Hepatocyte (in vitro differentiated cells): ENCODE data around the gene NR2C2. TPM values are rescaled to one million over a fixed set of nuclear protein-coding genes. Genes with fewer than 3 reads are reported as not detected.

Experiments used
- DNase-seq: peaks from one replicate; pipeline ENCODE4 v3.0.0-alpha.2; 2016; ENCODE audit warnings: low spot score
- H2AFZ ChIP-seq: fragments of 200-600 bp; sonication (generic); 2 replicates; pipeline ENCODE4 v1.6.0; 2016; ENCODE audit warnings: antibody characterized with exemption, mild to moderate bottlenecking
- H3K27ac ChIP-seq: fragments of 200-600 bp; sonication (generic); 2 replicates; pipeline ENCODE4 v1.5.1; 2016; ENCODE audit warnings: mild to moderate bottlenecking
- H3K27me3 ChIP-seq: fragments of 200-600 bp; sonication (generic); 2 replicates; pipeline ENCODE4 v1.6.1; 2016
- H3K36me3 ChIP-seq: fragments of 200-600 bp; sonication (generic); replicated peaks from 2 replicates; pipeline ENCODE4 v1.5.1; 2016; ENCODE audit warnings: low read depth; ENCODE audit not compliant: insufficient read depth
- H3K4me1 ChIP-seq: fragments of 200-600 bp; sonication (generic); 2 replicates; pipeline ENCODE4 v1.5.1; 2016; ENCODE audit warnings: mild to moderate bottlenecking, moderate library complexity; ENCODE audit not compliant: insufficient read depth
- H3K4me2 ChIP-seq: fragments of 200-600 bp; sonication (generic); 2 replicates; pipeline ENCODE4 v1.6.0; 2016
- H3K4me3 ChIP-seq: fragments of 200-600 bp; sonication (generic); 2 replicates; pipeline ENCODE4 v1.5.1; 2016; ENCODE audit warnings: mild to moderate bottlenecking
- H3K79me2 ChIP-seq: fragments of 200-600 bp; sonication (generic); 2 replicates; pipeline ENCODE4 v1.6.0; 2017; ENCODE audit warnings: mild to moderate bottlenecking
- H3K9me2 ChIP-seq: fragments of 200-600 bp; sonication (generic); replicated peaks from 2 replicates; pipeline ENCODE4 v1.6.0; 2017; ENCODE audit warnings: mild to moderate bottlenecking; ENCODE audit not compliant: insufficient read depth
- H3K9me3 ChIP-seq: fragments of 200-600 bp; sonication (generic); 2 replicates; pipeline ENCODE4 v1.5.1; 2016; ENCODE audit warnings: low read depth, mild to moderate bottlenecking
- H4K20me1 ChIP-seq: fragments of 200-600 bp; sonication (generic); 2 replicates; pipeline ENCODE4 v1.6.0; 2016; ENCODE audit warnings: mild to moderate bottlenecking; ENCODE audit not compliant: insufficient read depth, poor library complexity, severe bottlenecking
- EZH2 ChIP-seq: fragments of 200-600 bp; sonication (generic); IDR thresholded peaks from 2 replicates; pipeline ENCODE4 v1.6.1; 2016; ENCODE audit warnings: antibody characterized with exemption, mild to moderate bottlenecking, borderline replicate concordance
- EZH2phosphoT487 ChIP-seq: fragments of 200-600 bp; sonication (generic); IDR thresholded peaks from one replicate; pipeline ENCODE4 v1.6.1; 2018; ENCODE audit warnings: antibody characterized with exemption, mild to moderate bottlenecking, low read depth, moderate library complexity; ENCODE audit not compliant: unreplicated experiment, severe bottlenecking
- WGBS: methylation state at CpG from one replicate; pipeline ENCODE4 v1.1.6; 2016; ENCODE audit warnings: low lambda C conversion rate; ENCODE audit errors: missing lambda C conversion rate; 5-methylcytosine and 5-hydroxymethylcytosine counted together
- polyA plus RNA-seq: library from polyadenylated mRNA; unstranded; fragments of >200 nt; fragmentation: Nextera tagmentation; extraction: Ambion mirVana; gene quantifications from 2 replicates; pipeline ENCODE4 v1.2.1, GENCODE V29; 2016
- total RNA-seq: library from RNA; depleted of rRNA; stranded (reverse); fragments of >200 nt; gene quantifications from 2 replicates; pipeline ENCODE4 v1.2.3, GENCODE V29; 2014
- TF ChIP-seq, protein P1 (sequence below): fragments of 200-600 bp; sonication (generic); IDR thresholded peaks from 2 replicates; pipeline ENCODE4 v1.5.1; 2016; ENCODE audit warnings: antibody characterized with exemption, mild to moderate bottlenecking; ENCODE audit not compliant: poor library complexity

NR2C2 gene
- total and polyA plus RNA-seq, 2 experiments from 2014 or later: 14.7 to 29.6 TPM

DNA sequence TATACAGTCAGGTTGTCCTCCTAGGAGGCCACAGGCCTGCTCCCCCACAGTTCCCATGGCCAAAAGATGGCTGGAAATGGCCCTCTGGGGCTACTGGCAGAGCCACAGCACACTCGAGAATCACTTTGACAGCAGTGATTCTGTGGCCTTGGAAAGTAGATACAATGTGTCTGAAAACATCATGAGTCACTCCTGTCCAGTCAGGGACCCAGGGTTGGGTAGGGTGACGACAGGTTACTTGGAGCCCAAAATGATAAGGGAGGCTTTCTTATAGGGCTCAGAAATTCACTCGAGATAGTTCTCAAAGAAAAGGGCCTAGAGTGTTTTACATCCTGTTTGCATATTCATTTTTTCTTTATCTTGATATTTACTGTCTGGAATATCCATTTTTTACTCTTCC lies 93.5 kb downstream of the NR2C2 start:
- no peaks in the 10 kb centered on the region for H3K36me3 ChIP-seq
- no peak for TF ChIP-seq EZH2
- TF ChIP-seq EZH2phosphoT487: no peak
- TF ChIP-seq, protein P1, sequence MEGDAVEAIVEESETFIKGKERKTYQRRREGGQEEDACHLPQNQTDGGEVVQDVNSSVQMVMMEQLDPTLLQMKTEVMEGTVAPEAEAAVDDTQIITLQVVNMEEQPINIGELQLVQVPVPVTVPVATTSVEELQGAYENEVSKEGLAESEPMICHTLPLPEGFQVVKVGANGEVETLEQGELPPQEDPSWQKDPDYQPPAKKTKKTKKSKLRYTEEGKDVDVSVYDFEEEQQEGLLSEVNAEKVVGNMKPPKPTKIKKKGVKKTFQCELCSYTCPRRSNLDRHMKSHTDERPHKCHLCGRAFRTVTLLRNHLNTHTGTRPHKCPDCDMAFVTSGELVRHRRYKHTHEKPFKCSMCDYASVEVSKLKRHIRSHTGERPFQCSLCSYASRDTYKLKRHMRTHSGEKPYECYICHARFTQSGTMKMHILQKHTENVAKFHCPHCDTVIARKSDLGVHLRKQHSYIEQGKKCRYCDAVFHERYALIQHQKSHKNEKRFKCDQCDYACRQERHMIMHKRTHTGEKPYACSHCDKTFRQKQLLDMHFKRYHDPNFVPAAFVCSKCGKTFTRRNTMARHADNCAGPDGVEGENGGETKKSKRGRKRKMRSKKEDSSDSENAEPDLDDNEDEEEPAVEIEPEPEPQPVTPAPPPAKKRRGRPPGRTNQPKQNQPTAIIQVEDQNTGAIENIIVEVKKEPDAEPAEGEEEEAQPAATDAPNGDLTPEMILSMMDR: no peak
- no peaks in the 10 kb centered on the region for H3K9me3 ChIP-seq
- 85% methylated on average over 3 of the region's 3 CpGs for WGBS
- no peaks in the 10 kb centered on the region for H3K79me2 ChIP-seq
- H3K4me3 ChIP-seq: no peak overlapping the region
- no peaks in the 10 kb centered on the region for H3K4me1 ChIP-seq
- H3K27ac ChIP-seq: no peak overlapping the region
- H4K20me1 ChIP-seq: no peaks in the 10 kb centered on the region
- no peaks in the 10 kb centered on the region for H3K9me2 ChIP-seq
- H2AFZ ChIP-seq: no peak overlapping the region
- no peak overlapping the region for H3K4me2 ChIP-seq
- H3K27me3 ChIP-seq: no peaks in the 10 kb centered on the region
- no peak for DNase-seq

DNA sequence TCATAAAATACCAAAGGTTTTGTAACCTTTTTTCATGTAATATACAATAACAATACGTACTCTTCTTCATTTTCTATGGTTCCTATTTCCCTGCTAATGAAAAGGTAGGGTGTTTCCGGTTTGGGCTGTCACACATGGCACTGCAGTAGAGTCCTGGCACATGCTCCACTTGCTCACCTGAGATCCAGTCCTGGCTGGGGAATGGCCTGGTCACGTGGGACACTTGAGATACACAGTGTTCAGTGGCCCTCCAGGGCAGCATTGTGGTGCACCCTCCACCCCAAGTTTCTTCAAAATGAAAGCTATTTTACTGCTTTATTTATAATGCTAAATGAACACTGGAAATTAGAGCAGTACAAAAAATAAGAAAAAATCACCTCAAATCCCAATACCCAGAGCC lies 94.6 kb downstream of the NR2C2 start:
- no peaks in the 10 kb centered on the region for H3K9me3 ChIP-seq
- DNase-seq: no peak
- H3K9me2 ChIP-seq: no peaks in the 10 kb centered on the region
- TF ChIP-seq EZH2phosphoT487 (no peak), EZH2 (no peak)
- TF ChIP-seq, protein P1: no peak
- no peaks in the 10 kb centered on the region for H3K79me2 ChIP-seq
- H3K4me2 ChIP-seq: no peak overlapping the region
- H2AFZ ChIP-seq: no peak overlapping the region
- H3K27me3 ChIP-seq: no peaks in the 10 kb centered on the region
- no peak overlapping the region for H3K27ac ChIP-seq
- no peak overlapping the region for H3K4me3 ChIP-seq
- H4K20me1 ChIP-seq: no peaks in the 10 kb centered on the region
- 96% methylated on average over 3 of the region's 3 CpGs for WGBS
- H3K4me1 ChIP-seq: no peaks in the 10 kb centered on the region
- no peaks in the 10 kb centered on the region for H3K36me3 ChIP-seq

DNA sequence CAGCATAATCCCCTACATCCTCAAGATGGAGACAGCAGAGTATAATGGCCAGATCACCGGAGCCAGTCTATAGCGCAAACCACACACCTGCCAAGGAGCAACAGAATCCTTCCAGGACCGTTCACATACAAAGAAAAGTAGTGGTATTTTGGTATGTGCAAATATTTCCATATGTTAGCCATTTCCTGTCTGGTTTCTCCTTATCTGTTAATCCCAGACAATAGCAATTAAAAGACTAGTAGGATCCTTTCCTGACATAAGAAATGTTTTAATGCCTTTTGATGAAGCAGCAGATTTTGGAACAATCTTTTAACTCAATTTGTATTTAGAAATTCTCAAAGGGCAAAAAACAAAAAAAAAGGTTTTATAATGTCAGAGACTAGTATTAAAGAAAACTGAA lies 95.6 kb downstream of the NR2C2 start:
- H3K27me3 ChIP-seq: no peaks in the 10 kb centered on the region
- H3K9me2 ChIP-seq: no peaks in the 10 kb centered on the region
- no peak overlapping the region for H3K4me3 ChIP-seq
- no peaks in the 10 kb centered on the region for H3K36me3 ChIP-seq
- no peaks in the 10 kb centered on the region for H4K20me1 ChIP-seq
- no peak overlapping the region for H3K4me2 ChIP-seq
- H3K27ac ChIP-seq: no peak overlapping the region
- no peak overlapping the region for H2AFZ ChIP-seq
- TF ChIP-seq EZH2phosphoT487 (no peak), EZH2 (no peak)
- TF ChIP-seq, protein P1: no peak
- no peak for DNase-seq
- H3K4me1 ChIP-seq: no peaks in the 10 kb centered on the region
- 69% methylated on average over 3 of the region's 3 CpGs for WGBS
- H3K9me3 ChIP-seq: no peaks in the 10 kb centered on the region
- no peaks in the 10 kb centered on the region for H3K79me2 ChIP-seq
